Caco-2 (cell line): ENCODE results near the gene VPS50. TPM values are rescaled to one million over a fixed set of nuclear protein-coding genes. Genes with fewer than 3 reads are reported as not detected.

Experiments used
- BruUV-seq: library from RNA; stranded (reverse); fragments of 400-500 nt; replicated peaks from 2 replicates; lab custom pipeline; 2021; lab: Mats Ljungman, UMichigan
- CTCF ChIA-PET: fragments of 300-600 bp; sonication (Branson Sonifier 250); formaldehyde crosslinking; loops from one replicate; lab custom pipeline; 2022; ENCODE audit warnings: antibody characterized with exemption; lab: Charles Lee
- POLR2A ChIA-PET: fragments of 300-600 bp; sonication (Branson Sonifier 250); formaldehyde crosslinking; loops from one replicate; lab custom pipeline; 2022; ENCODE audit warnings: antibody characterized with exemption; lab: Charles Lee
- DNase-seq, 2 experiments: peaks; one replicate each; pipeline versions ENCODE4 v3.0.0 to v3.0.0-alpha.2; 2020 to 2022
- H3K27me3 ChIP-seq: replicated peaks from 2 replicates; pipeline ENCODE4 v1.6.0; 2011; ENCODE audit warnings: low read length; ENCODE audit not compliant: control insufficient read depth, insufficient read depth
- H3K36me3 ChIP-seq: 2 replicates; pipeline ENCODE4 v1.5.1; 2011; ENCODE audit warnings: low read length; ENCODE audit not compliant: control insufficient read depth, insufficient read depth
- H3K4me1 ChIP-seq: fragments of 250-450 bp; sonication (Bioruptor Pico); 2 replicates; pipeline ENCODE4 v1.5.1; 2020; ENCODE audit warnings: mild to moderate bottlenecking
- H3K4me3 ChIP-seq: 2 replicates; pipeline ENCODE4 v1.5.1; 2011; ENCODE audit warnings: low read depth, mild to moderate bottlenecking, control low read depth, low read length
- H3K9me3 ChIP-seq: fragments of 250-450 bp; sonication (Bioruptor Pico); 2 replicates; pipeline ENCODE4 v1.5.1; 2020; ENCODE audit warnings: mild to moderate bottlenecking, moderate library complexity
- H3K27ac Mint-ChIP-seq: one replicate; pipeline ENCODE4 v1.8.0; 2022; ENCODE audit warnings: mixed read lengths; ENCODE audit not compliant: unreplicated experiment
- H3K27me3 Mint-ChIP-seq: one replicate; pipeline ENCODE4 v1.8.0; 2022; ENCODE audit warnings: mixed read lengths; ENCODE audit not compliant: insufficient read depth, unreplicated experiment
- H3K36me3 Mint-ChIP-seq: one replicate; pipeline ENCODE4 v1.8.0; 2022; ENCODE audit warnings: mild to moderate bottlenecking, mixed read lengths; ENCODE audit not compliant: insufficient read depth, unreplicated experiment
- H3K4me1 Mint-ChIP-seq: one replicate; pipeline ENCODE4 v1.8.0; 2022; ENCODE audit warnings: low read depth, mixed read lengths; ENCODE audit not compliant: unreplicated experiment
- H3K4me3 Mint-ChIP-seq: one replicate; pipeline ENCODE4 v1.8.0; 2022; ENCODE audit warnings: mild to moderate bottlenecking, moderate library complexity, mixed read lengths; ENCODE audit not compliant: unreplicated experiment
- H3K9me3 Mint-ChIP-seq: one replicate; pipeline ENCODE4 v1.8.0; 2022; ENCODE audit warnings: mixed read lengths; ENCODE audit not compliant: unreplicated experiment
- intact Hi-C: fragments of 100-400 bp; cut with micrococcal nuclease; formaldehyde crosslinking; loops from one replicate; pipeline ENCODE4 v1.10.0; 2022; ENCODE audit not compliant: unreplicated experiment
- total RNA-seq: library from RNA; stranded (reverse); gene quantifications from 2 replicates; pipeline ENCODE4 v1.2.3, GENCODE V29; 2022
- TF ChIP-seq, protein P1 (sequence below), 2 experiments: fragments of 200-600 bp in 1 of 2; IDR thresholded peaks; 1 replicate in 1 of 2; 2 replicates in 1 of 2; pipeline versions ENCODE4 v1.5.1 to v1.8.0; 2011 to 2022; ENCODE audit warnings: antibody characterized with exemption in 1 of 2, control low read depth in 1 of 2, inconsistent platforms in 1 of 2, low read depth in 1 of 2, low read length in 1 of 2, mild to moderate bottlenecking in 1 of 2, moderate library complexity in 1 of 2; ENCODE audit not compliant: insufficient read depth in 1 of 2, severe bottlenecking in 1 of 2, unreplicated experiment in 1 of 2

VPS50 gene
- total RNA-seq, 1 experiment from 2014 or later: 40.3 TPM

DNA sequence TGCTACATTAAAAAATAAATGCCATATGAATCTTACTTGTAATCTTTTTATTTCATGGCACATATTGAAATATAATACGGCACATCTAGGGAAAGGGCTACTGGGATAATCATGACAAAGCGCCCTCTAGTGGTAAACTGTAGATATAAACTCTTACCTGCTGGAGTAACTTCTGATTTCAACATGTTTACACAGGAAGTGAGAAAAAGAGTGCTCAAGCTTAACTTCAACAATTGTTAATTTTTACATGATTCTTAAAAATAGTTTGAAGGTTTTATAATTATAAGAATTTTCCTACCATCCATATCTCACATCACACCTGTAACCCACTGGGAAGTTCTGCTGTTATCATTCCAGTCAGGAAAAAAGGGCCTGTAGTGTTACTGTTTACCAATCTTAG is 3.9 kb upstream of the VPS50 start:
- TF ChIP-seq, protein P1, sequence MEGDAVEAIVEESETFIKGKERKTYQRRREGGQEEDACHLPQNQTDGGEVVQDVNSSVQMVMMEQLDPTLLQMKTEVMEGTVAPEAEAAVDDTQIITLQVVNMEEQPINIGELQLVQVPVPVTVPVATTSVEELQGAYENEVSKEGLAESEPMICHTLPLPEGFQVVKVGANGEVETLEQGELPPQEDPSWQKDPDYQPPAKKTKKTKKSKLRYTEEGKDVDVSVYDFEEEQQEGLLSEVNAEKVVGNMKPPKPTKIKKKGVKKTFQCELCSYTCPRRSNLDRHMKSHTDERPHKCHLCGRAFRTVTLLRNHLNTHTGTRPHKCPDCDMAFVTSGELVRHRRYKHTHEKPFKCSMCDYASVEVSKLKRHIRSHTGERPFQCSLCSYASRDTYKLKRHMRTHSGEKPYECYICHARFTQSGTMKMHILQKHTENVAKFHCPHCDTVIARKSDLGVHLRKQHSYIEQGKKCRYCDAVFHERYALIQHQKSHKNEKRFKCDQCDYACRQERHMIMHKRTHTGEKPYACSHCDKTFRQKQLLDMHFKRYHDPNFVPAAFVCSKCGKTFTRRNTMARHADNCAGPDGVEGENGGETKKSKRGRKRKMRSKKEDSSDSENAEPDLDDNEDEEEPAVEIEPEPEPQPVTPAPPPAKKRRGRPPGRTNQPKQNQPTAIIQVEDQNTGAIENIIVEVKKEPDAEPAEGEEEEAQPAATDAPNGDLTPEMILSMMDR (IDR thresholded peaks at IDR 0.05; ENCODE audit: insufficient read depth in 1 of 2, low read depth in 1 of 2, low read length in 1 of 2, severe bottlenecking in 1 of 2, unreplicated experiment in 1 of 2): peak; percentile 60 to 66
- Histone ChIP-seq H3K36me3 (no peaks in the 10 kb centered on the region), H3K27me3 (no peaks in the 10 kb centered on the region), H3K4me3 (no peak overlapping the region), H3K4me1 (peaks cover 11% of the 10 kb centered on the region; the same call in 1 of the 2 replicates), H3K9me3 (no peaks in the 10 kb centered on the region)
- H3K27me3 Mint-ChIP-seq: no peaks in the 10 kb centered on the region
- POLR2A ChIA-PET: no interaction called here
- CTCF ChIA-PET: interaction anchor here (1.4 kb wide), 1 partner anchor 49 kb away, joined by 6 read pairs; no protein-coding TSS in a partner anchor
- no peak overlapping the region for H3K27ac Mint-ChIP-seq
- intact Hi-C loops: loop anchor here (1.0 to 5.0 kb wide), 4 partner anchors 19 to 391 kb away; partner anchors contain the start of gene CDK6
- no peaks in the 10 kb centered on the region for H3K36me3 Mint-ChIP-seq
- peak in 1 of 2 experiments; percentile 67 for DNase-seq
- no peaks in the 10 kb centered on the region for H3K4me1 Mint-ChIP-seq
- H3K4me3 Mint-ChIP-seq: no peak overlapping the region
- H3K9me3 Mint-ChIP-seq: no peaks in the 10 kb centered on the region
- BruUV-seq: no TSS peak

DNA sequence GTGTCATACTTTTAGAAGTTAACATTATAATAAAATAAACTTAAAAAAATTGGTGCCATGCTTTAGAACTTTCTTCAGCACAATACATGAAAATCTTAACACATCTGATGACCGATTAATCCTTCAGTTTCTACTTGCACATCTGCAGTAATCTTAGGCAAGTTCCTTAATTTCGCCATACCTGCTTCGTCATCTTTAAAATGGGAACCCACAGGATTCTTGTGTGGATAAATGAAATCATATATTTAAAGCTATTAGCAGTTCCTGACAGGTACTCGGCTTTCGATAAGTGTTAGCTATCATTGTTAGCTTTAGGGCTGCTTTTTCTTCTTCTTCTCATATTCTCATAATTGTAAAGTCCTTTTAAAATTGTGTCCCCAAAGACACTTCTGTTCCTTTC is 907 bp upstream of the VPS50 start:
- no TSS peak for BruUV-seq
- H3K27ac Mint-ChIP-seq: peak overlapping the region; percentile 97
- peaks cover 15% of the 10 kb centered on the region; the same call in 1 of the 2 replicates for H3K4me1 ChIP-seq
- peak overlapping the region; percentile 96 for H3K4me3 Mint-ChIP-seq
- H3K9me3 Mint-ChIP-seq: no peaks in the 10 kb centered on the region
- no peaks in the 10 kb centered on the region for H3K4me1 Mint-ChIP-seq
- no peaks in the 10 kb centered on the region for H3K9me3 ChIP-seq
- no peaks in the 10 kb centered on the region for H3K36me3 ChIP-seq
- ChIA-PET POLR2A (no interaction called here), CTCF (interaction anchor here (0.5 to 1.9 kb wide), 3 partner anchors 9 to 52 kb away, joined by 3 to 12 read pairs (median 4); no protein-coding TSS in a partner anchor)
- intact Hi-C loops: loop anchor here (5.0 kb wide), 1 partner anchor 534 kb away; no protein-coding TSS in a partner anchor
- TF ChIP-seq, protein P1 (IDR thresholded peaks at IDR 0.05; ENCODE audit: insufficient read depth in 1 of 2, low read depth in 1 of 2, low read length in 1 of 2, severe bottlenecking in 1 of 2, unreplicated experiment in 1 of 2): no peak
- no peaks in the 10 kb centered on the region for H3K27me3 Mint-ChIP-seq
- DNase-seq: no peak
- no peaks in the 10 kb centered on the region for H3K27me3 ChIP-seq
- H3K36me3 Mint-ChIP-seq: no peaks in the 10 kb centered on the region
- peak overlapping the region; percentile 51 for H3K4me3 ChIP-seq

DNA sequence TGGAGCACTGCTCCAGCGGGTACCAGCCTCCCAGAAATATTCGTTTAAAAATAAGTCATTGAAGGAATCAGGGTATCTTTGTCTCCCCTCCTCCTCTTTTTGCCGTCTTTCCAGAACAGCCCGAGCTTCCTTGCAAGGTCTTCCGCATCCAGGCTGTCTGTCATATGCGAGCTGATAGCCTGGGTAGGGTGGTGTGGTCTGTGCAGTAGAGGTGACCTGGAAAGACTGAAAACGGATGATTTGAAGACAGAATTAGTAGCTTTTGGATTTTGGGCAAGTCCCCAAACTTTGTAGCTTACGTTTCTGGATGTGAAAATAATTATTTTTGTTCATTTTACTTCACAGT is 480 bp downstream of the VPS50 start:
- BruUV-seq: TSS peak; percentile 58
- H3K27me3 Mint-ChIP-seq: no peaks in the 10 kb centered on the region
- ChIA-PET CTCF (interaction anchor here (0.8 to 1.9 kb wide), 4 partner anchors 9 to 210 kb away, joined by 3 to 12 read pairs (median 3); no protein-coding TSS in a partner anchor), POLR2A (interaction anchor here (0.5 to 0.9 kb wide), 2 partner anchors 27 to 509 kb away, joined by 3 to 4 read pairs; no protein-coding TSS in a partner anchor)
- H3K4me1 Mint-ChIP-seq: no peaks in the 10 kb centered on the region
- no peak for DNase-seq
- H3K36me3 Mint-ChIP-seq: no peaks in the 10 kb centered on the region
- peak overlapping the region; percentile 97 for H3K27ac Mint-ChIP-seq
- H3K4me3 Mint-ChIP-seq: peak overlapping the region; percentile 96
- Histone ChIP-seq H3K9me3 (no peaks in the 10 kb centered on the region), H3K27me3 (no peaks in the 10 kb centered on the region), H3K4me1 (peaks cover 15% of the 10 kb centered on the region; the same call in 1 of the 2 replicates), H3K36me3 (no peaks in the 10 kb centered on the region), H3K4me3 (peak overlapping the region; percentile 51)
- TF ChIP-seq, protein P1 (IDR thresholded peaks at IDR 0.05; ENCODE audit: insufficient read depth in 1 of 2, low read depth in 1 of 2, low read length in 1 of 2, severe bottlenecking in 1 of 2, unreplicated experiment in 1 of 2): no peak
- intact Hi-C loops: loop anchor here (1.0 to 5.0 kb wide), 3 partner anchors 54 to 535 kb away; no protein-coding TSS in a partner anchor
- no peaks in the 10 kb centered on the region for H3K9me3 Mint-ChIP-seq
